ENCODE measurements around the gene THADA.
"Not testable (repeated sequence)": the region's sequence is repeated elsewhere in the genome, so short reads cannot be mapped to it uniquely, and the experiment has no call there.

Gene THADA

GRCh38 chr2:43465234-43465633 is 130.6 kb downstream of the THADA start:
- no peak for DNase-seq (ENCODE audit: low read depth)

- no peak for DNase-seq (ENCODE audit: low read depth)
Observed at GRCh38 chr2:43464590-43464989, 131.2 kb downstream of the THADA start.

GRCh38 chr2:43462866-43463641 is 132.8 kb downstream of the THADA start:
- DNase-seq (ENCODE audit: low read depth), result no peak

- DNase-seq (ENCODE audit: low read depth), result no peak
Observed at GRCh38 chr2:43461453-43462073, 134.3 kb downstream of the THADA start.

- DNase-seq (ENCODE audit: low read depth), result no peak
Observed at GRCh38 chr2:43460611-43461365, 135.1 kb downstream of the THADA start.

- DNase-seq (ENCODE audit: low read depth), result no peak
Observed at GRCh38 chr2:43460174-43460546, 135.7 kb downstream of the THADA start.

GRCh38 chr2:43459446-43460173 is 136.2 kb downstream of the THADA start:
- DNase-seq (ENCODE audit: low read depth), result no peak

- no peak for DNase-seq (ENCODE audit: low read depth)
Observed at GRCh38 chr2:43458014-43458628, 137.7 kb downstream of the THADA start.

GRCh38 chr2:43455731-43456642 is 139.9 kb downstream of the THADA start:
- DNase-seq (ENCODE audit: low read depth), result no peak

GRCh38 chr2:43455296-43455695 is 140.5 kb downstream of the THADA start:
- no peak for DNase-seq (ENCODE audit: low read depth)

- no peak for DNase-seq (ENCODE audit: low read depth)
Observed at GRCh38 chr2:43454791-43455190, 141.0 kb downstream of the THADA start.

GRCh38 chr2:43453179-43454170 is 142.4 kb downstream of the THADA start:
- DNase-seq (ENCODE audit: low read depth), result no peak

- DNase-seq (ENCODE audit: low read depth), result no peak
Observed at GRCh38 chr2:43452318-43452731, 143.5 kb downstream of the THADA start.

GRCh38 chr2:43450617-43451016 is 145.2 kb downstream of the THADA start:
- no peak for DNase-seq (ENCODE audit: low read depth)

- no peak for DNase-seq (ENCODE audit: low read depth)
Observed at GRCh38 chr2:43448822-43449110, 147.1 kb downstream of the THADA start.

GRCh38 chr2:43448011-43448821 is 147.6 kb downstream of the THADA start:
- no peak for DNase-seq (ENCODE audit: low read depth)

- not testable (repeated sequence) for DNase-seq (ENCODE audit: low read depth)
Observed at GRCh38 chr2:43446755-43447154, 149.1 kb downstream of the THADA start.

GRCh38 chr2:43445781-43446180 is 150.1 kb downstream of the THADA start:
- DNase-seq (ENCODE audit: low read depth), result no peak
